Measurements from ENCODE around the gene LYST. TPM values are rescaled to one million over a fixed set of nuclear protein-coding genes. Genes with fewer than 3 reads are reported as not detected.

LYST gene
- total and polyA plus RNA-seq, 10 of the 15 experiments (the other 5 are each of a cell fraction or from before 2014, with no cell fraction given): 3.3 to 28.1 (median 5.6) TPM

GRCh38 chr1:235806123-235806522 lies 60.6 kb downstream of the LYST start:
- Histone ChIP-seq H3K36me3 (ENCODE audit: control insufficient read depth in 2 of 2, insufficient read depth in 2 of 2, low read length in 1 of 2) (no peaks in the 10 kb centered on the region; a peak in 1 of 4 replicates), H3K79me2 (ENCODE audit: control insufficient read depth, insufficient read depth, low read length) (no peaks in the 10 kb centered on the region), H2AFZ (ENCODE audit: control insufficient read depth, low read depth, low read length) (no peak overlapping the region), H3K27ac (ENCODE audit: control insufficient read depth, insufficient read depth) (no peak overlapping the region), H3K9ac (ENCODE audit: control insufficient read depth, insufficient read depth, low read length) (no peak overlapping the region), H3K4me1 (ENCODE audit: control insufficient read depth, insufficient read depth, low read length) (no peaks in the 10 kb centered on the region), H3K4me2 (ENCODE audit: control insufficient read depth, insufficient read depth) (no peak overlapping the region), H3K9me3 (replicated peaks; ENCODE audit: control insufficient read depth, insufficient read depth, low read length) (no peaks in the 10 kb centered on the region), H3K27me3 (replicated peaks in 1 of 2; ENCODE audit: control insufficient read depth in 2 of 2, insufficient read depth in 2 of 2, low read length in 1 of 2) (no peaks in the 10 kb centered on the region), H3K4me3 (no peak overlapping the region), H4K20me1 (ENCODE audit: control insufficient read depth, insufficient read depth) (no peaks in the 10 kb centered on the region)
- ChIA-PET POLR2A (no interaction called here), RAD21 (ENCODE audit: unreplicated experiment) (interaction anchor here (0.9 kb wide), 1 partner anchor 140 kb away, joined by 3 read pairs; no protein-coding TSS in a partner anchor), SMC1A (ENCODE audit: uncharacterized antibody, unreplicated experiment) (interaction anchor here (2.2 kb wide), 1 partner anchor 37 kb away, joined by 10 read pairs; no protein-coding TSS in a partner anchor), CTCF (interaction anchor here (3.1 kb wide), 1 partner anchor 38 kb away, joined by 27 read pairs; no protein-coding TSS in a partner anchor)
- WGBS (ENCODE audit: insufficient coverage, insufficient replicate concordance, low lambda C conversion rate, missing lambda C conversion rate): 49% methylated on average over 7 of the region's 7 CpGs
- in situ Hi-C loops (cut with MboI): no loop called here
- BruUV-seq (replicated peaks): no TSS peak
- no peak for FAIRE-seq
- no peak for DNase-seq (ENCODE audit: low read depth, low spot score)
- intact Hi-C loops (cut with micrococcal nuclease; ENCODE audit: unreplicated experiment): no loop called here
- ATAC-seq: no peak
- TF ChIP-seq POLR2AphosphoS5 (IDR thresholded peaks at IDR 0.05; ENCODE audit: low read length) (no peak), YY1 (IDR thresholded peaks at IDR 0.05; ENCODE audit: low read depth, low read length) (no peak), GATAD2B (conservative IDR thresholded peaks at IDR 0.05; ENCODE audit: low read depth) (no peak), WRNIP1 (IDR thresholded peaks at IDR 0.05; ENCODE audit: borderline replicate concordance, low read depth, low read length) (no peak), KLF5 (IDR thresholded peaks at IDR 0.05; ENCODE audit: partially characterized antibody) (no peak), RFX5 (IDR thresholded peaks at IDR 0.05; ENCODE audit: low read depth, low read length) (no peak), REST (IDR thresholded peaks at IDR 0.05; ENCODE audit: low read depth, low read length) (no peak), IRF4 (IDR thresholded peaks at IDR 0.05; ENCODE audit: low read depth, low read length) (no peak), PML (IDR thresholded peaks at IDR 0.05; ENCODE audit: low read length) (no peak), POU2F2 (IDR thresholded peaks at IDR 0.05; ENCODE audit: borderline replicate concordance, low read depth, low read length) (no peak), ESRRA (IDR thresholded peaks at IDR 0.05; ENCODE audit: low read length) (no peak), TCF7 (IDR thresholded peaks at IDR 0.05; ENCODE audit: borderline replicate concordance) (no peak), CREM (IDR thresholded peaks at IDR 0.05; ENCODE audit: low read depth) (no peak), BRCA1 (IDR thresholded peaks at IDR 0.05; ENCODE audit: low read depth, low read length) (no peak), MLLT1 (IDR thresholded peaks at IDR 0.05) (no peak), CUX1 (IDR thresholded peaks at IDR 0.05; ENCODE audit: insufficient replicate concordance, low read depth, low read length) (no peak), FOXK2 (IDR thresholded peaks at IDR 0.05) (no peak)
